GM23248 (cell line): ENCODE data around the gene ISOC2. TPM values are rescaled to one million over a fixed set of nuclear protein-coding genes. Genes with fewer than 3 reads are reported as not detected.

Source experiments
- DNase-seq: peaks from one replicate; pipeline ENCODE4 v3.0.0-alpha.2; 2015
- H2AFZ ChIP-seq: fragments of 200-600 bp; sonication (generic); 2 replicates; pipeline ENCODE4 v1.6.1; 2016; ENCODE audit warnings: antibody characterized with exemption
- H3F3A ChIP-seq: fragments of 200-600 bp; sonication (generic); 2 replicates; pipeline ENCODE4 v1.6.1; 2016; ENCODE audit warnings: mild to moderate bottlenecking, antibody characterized with exemption, mixed run types; ENCODE audit not compliant: insufficient read depth
- H3K27ac ChIP-seq: fragments of 200-600 bp; sonication (generic); 2 replicates; pipeline ENCODE4 v1.5.1; 2016; ENCODE audit warnings: mild to moderate bottlenecking
- H3K27me3 ChIP-seq: fragments of 200-600 bp; sonication (generic); replicated peaks from 2 replicates; pipeline ENCODE4 v1.6.1; 2016; ENCODE audit warnings: mild to moderate bottlenecking; ENCODE audit not compliant: insufficient read depth
- H3K36me3 ChIP-seq: fragments of 200-600 bp; sonication (generic); 2 replicates; pipeline ENCODE4 v1.6.1; 2016; ENCODE audit warnings: low read depth, mild to moderate bottlenecking
- H3K4me1 ChIP-seq: fragments of 200-600 bp; sonication (generic); 2 replicates; pipeline ENCODE4 v1.6.1; 2016; ENCODE audit warnings: mild to moderate bottlenecking; ENCODE audit not compliant: insufficient read depth
- H3K4me2 ChIP-seq: fragments of 200-600 bp; sonication (generic); one replicate; pipeline ENCODE4 v1.6.1; 2016; ENCODE audit warnings: mild to moderate bottlenecking; ENCODE audit not compliant: unreplicated experiment
- H3K4me3 ChIP-seq: fragments of 200-600 bp; sonication (generic); 2 replicates; pipeline ENCODE4 v1.5.1; 2016; ENCODE audit warnings: mild to moderate bottlenecking
- H3K79me2 ChIP-seq: fragments of 200-600 bp; sonication (generic); 2 replicates; pipeline ENCODE4 v1.6.1; 2016; ENCODE audit warnings: mild to moderate bottlenecking; ENCODE audit not compliant: insufficient read depth
- H3K9ac ChIP-seq: fragments of 200-600 bp; sonication (generic); 2 replicates; pipeline ENCODE4 v1.6.1; 2016; ENCODE audit warnings: mild to moderate bottlenecking
- H3K9me2 ChIP-seq: fragments of 200-600 bp; sonication (generic); 2 replicates; pipeline ENCODE4 v1.6.1; 2016; ENCODE audit warnings: mixed run types, mild to moderate bottlenecking, moderate library complexity; ENCODE audit not compliant: insufficient read depth
- H3K9me3 ChIP-seq: fragments of 200-600 bp; sonication (generic); one replicate; pipeline ENCODE4 v1.6.1; 2017; ENCODE audit warnings: low read depth
- H4K20me1 ChIP-seq: fragments of 200-600 bp; sonication (generic); 2 replicates; pipeline ENCODE4 v1.6.0; 2016; ENCODE audit not compliant: insufficient read depth
- EZH2 ChIP-seq: fragments of 200-600 bp; sonication (generic); IDR thresholded peaks from 2 replicates; pipeline ENCODE4 v1.6.1; 2018; ENCODE audit warnings: antibody characterized with exemption, mild to moderate bottlenecking; ENCODE audit not compliant: insufficient read depth, poor library complexity, severe bottlenecking
- EZH2phosphoT487 ChIP-seq: fragments of 200-600 bp; sonication (generic); IDR thresholded peaks from 2 replicates; pipeline ENCODE4 v1.6.1; 2018; ENCODE audit warnings: antibody characterized with exemption, moderate library complexity, mild to moderate bottlenecking, low read depth; ENCODE audit not compliant: insufficient read depth
- WGBS, 2 experiments: methylation state at CpG; one replicate each; pipeline ENCODE4 v1.1.6; 2015 to 2017; ENCODE audit warnings: low lambda C conversion rate in 2 of 2, low coverage in 1 of 2; ENCODE audit errors: missing lambda C conversion rate in 2 of 2; 5-methylcytosine and 5-hydroxymethylcytosine counted together
- in situ Hi-C: fragments of 300-500 bp; cut with MboI; formaldehyde crosslinking; loops from 2 replicates; pipeline ENCODE4 v1.15.0; 2020
- polyA plus RNA-seq: library from polyadenylated mRNA; unstranded; fragments of >200 nt; fragmentation: Nextera tagmentation; extraction: Ambion mirVana; gene quantifications from 2 replicates; pipeline ENCODE4 v1.2.1, GENCODE V29; 2016
- total RNA-seq: library from RNA; depleted of rRNA; stranded (reverse); fragments of >200 nt; shearing (Covaris generic); gene quantifications from 2 replicates; pipeline ENCODE4 v1.2.3, GENCODE V29; 2014

The ISOC2 gene
- total and polyA plus RNA-seq, 2 experiments from 2014 or later = 34.0 to 103 TPM

- H3K4me2 ChIP-seq = peak overlapping the region; percentile 93
- H3K9me2 ChIP-seq = no peaks in the 10 kb centered on the region
- no peaks in the 10 kb centered on the region for H4K20me1 ChIP-seq
- H3K27me3 ChIP-seq = no peaks in the 10 kb centered on the region
- peaks cover 24% of the 10 kb centered on the region for H3K4me1 ChIP-seq
- H3K36me3 ChIP-seq = no peaks in the 10 kb centered on the region
- in situ Hi-C loops = no loop called here
- no peak for TF ChIP-seq EZH2phosphoT487
- TF ChIP-seq EZH2 = no peak
- H3K4me3 ChIP-seq = peak overlapping the region; percentile 80
- peaks cover 12% of the 10 kb centered on the region for H3F3A ChIP-seq
- WGBS, 2 experiments = 40 to 41% methylated on average over 29 to 45 of the region's 53 CpGs
- peak overlapping the region; percentile 86 for H3K9ac ChIP-seq
- H3K9me3 ChIP-seq = no peaks in the 10 kb centered on the region
- peak; percentile 81 for DNase-seq
- H3K79me2 ChIP-seq = peaks cover 9% of the 10 kb centered on the region; the same call in 1 of the 2 replicates
- no peak overlapping the region for H2AFZ ChIP-seq
- peak overlapping the region; percentile 97 for H3K27ac ChIP-seq
These were observed 24.9 kb upstream of the ISOC2 start for GRCh38 chr19:55486043-55486970.

- Histone ChIP-seq H2AFZ (peak overlapping the region; percentile 65), H3K36me3 (no peaks in the 10 kb centered on the region), H3K27ac (peak overlapping the region; percentile 97), H3K4me1 (peaks cover 24% of the 10 kb centered on the region), H3F3A (peaks cover 12% of the 10 kb centered on the region), H3K4me3 (peak overlapping the region; percentile 80), H3K27me3 (no peaks in the 10 kb centered on the region), H3K4me2 (peak overlapping the region; percentile 81), H3K79me2 (peaks cover 9% of the 10 kb centered on the region; the same call in 1 of the 2 replicates), H3K9me2 (no peaks in the 10 kb centered on the region), H3K9me3 (no peaks in the 10 kb centered on the region), H3K9ac (peak overlapping the region; percentile 86), H4K20me1 (no peaks in the 10 kb centered on the region)
- peak; percentile 28 for DNase-seq
- in situ Hi-C loops = no loop called here
- TF ChIP-seq EZH2 (no peak), EZH2phosphoT487 (no peak)
- WGBS, 2 experiments = 16 to 23% methylated on average over 11 to 18 of the region's 18 CpGs
These were observed 24.1 kb upstream of the ISOC2 start for GRCh38 chr19:55485439-55486011.

DNA sequence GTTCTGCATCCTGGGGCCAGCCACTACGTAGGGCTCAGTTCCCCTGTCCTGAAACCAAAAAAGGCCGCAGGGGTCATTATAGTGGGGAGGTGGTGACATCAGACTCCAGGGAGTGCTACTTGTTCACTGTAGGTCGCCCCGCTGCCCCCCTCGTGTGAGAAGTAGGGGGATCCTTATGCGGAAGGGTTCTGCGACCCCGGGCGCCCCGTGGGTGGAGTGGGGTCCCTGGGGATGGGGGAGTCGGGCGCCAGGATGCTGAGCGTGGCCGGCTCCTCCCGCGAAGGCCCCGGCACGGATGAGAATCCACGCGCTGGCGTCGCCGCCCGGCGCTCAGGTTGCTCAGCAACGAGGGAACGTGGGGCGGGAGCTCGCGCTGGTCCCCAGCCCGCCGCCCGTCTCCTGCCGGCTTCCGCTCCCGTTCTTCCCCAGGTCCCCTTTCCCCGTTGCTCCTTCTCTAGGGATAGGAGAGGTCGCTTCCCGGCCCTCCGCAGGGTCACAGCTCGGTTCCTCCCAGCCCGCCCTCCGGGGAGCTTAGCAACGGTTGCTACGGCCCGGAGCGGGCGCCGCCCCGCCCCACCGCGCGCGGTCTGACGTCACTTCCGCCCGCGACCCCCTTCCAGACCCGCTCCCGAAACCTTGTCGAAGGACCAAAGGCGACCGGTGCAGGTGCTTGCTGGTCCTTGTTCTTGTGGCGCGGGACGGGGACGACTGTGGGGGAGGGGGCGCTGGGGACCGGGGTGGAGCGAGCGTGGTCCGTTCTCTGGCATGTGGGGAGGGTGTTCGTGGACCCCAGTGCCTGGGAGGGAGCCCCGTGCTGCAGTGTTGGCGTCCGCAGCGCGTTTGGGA, 23.4 kb upstream of the ISOC2 start, which contains the start of gene NAT14:
TSS of gene NAT14 (plus strand) at position 596 of the 846 bp plus-strand sequence. CDS start 521 bp downstream, outside the sequence.
- Histone ChIP-seq H3K4me2 (peak within 1 kb of the TSS; percentile 81), H3K36me3 (no peaks in the 10 kb centered on the region), H3K4me1 (peaks cover 24% of the 10 kb centered on the region), H3K9me3 (no peaks in the 10 kb centered on the region), H2AFZ (peak within 1 kb of the TSS; percentile 65), H3K4me3 (peak within 1 kb of the TSS; percentile 80), H3K27ac (peak within 1 kb of the TSS; percentile 97), H3F3A (peaks cover 12% of the 10 kb centered on the region), H3K9ac (peak within 1 kb of the TSS; percentile 86), H3K79me2 (peaks cover 10% of the 10 kb centered on the region), H3K9me2 (no peaks in the 10 kb centered on the region), H4K20me1 (no peaks in the 10 kb centered on the region), H3K27me3 (no peaks in the 10 kb centered on the region)
- WGBS, 2 experiments = 3 to 4% methylated on average over 43 to 68 of the region's 78 CpGs
- TF ChIP-seq EZH2 (no peak), EZH2phosphoT487 (no peak)
- in situ Hi-C loops = no loop called here
- DNase-seq = peak; percentile 77
